Inferior parietal cortex (tissue), 1 donor: ENCODE measurements around the gene LRMDA.

Experiments used
- DNase-seq: peaks from one replicate; pipeline ENCODE4 v3.0.0-alpha.2; 2016; ENCODE audit errors: extremely low spot score

LRMDA gene

GRCh38 chr10:75541411-75541810 lies 110.0 kb downstream of the LRMDA start:
- DNase-seq: no peak

DNA sequence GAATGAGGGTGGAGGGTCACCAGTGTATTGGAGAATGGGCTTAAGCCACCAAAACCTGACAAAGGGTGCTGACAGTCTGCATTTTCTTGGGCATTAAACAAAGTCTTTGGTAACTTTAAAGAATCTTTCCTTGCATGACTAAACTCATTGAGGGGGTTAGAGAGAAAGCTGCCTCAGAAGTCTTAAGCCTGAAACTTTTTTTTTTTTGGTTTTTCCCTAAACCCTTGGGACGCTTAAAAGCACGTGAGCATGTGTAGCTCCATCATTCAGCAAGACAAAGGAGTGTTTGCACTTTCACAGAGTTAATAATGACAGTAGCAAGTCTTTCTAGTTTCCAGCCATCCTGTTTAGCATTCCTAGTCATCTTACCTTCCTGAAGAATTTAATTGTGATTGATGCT lies 110.7 kb downstream of the LRMDA start:
- DNase-seq: no peak

DNA sequence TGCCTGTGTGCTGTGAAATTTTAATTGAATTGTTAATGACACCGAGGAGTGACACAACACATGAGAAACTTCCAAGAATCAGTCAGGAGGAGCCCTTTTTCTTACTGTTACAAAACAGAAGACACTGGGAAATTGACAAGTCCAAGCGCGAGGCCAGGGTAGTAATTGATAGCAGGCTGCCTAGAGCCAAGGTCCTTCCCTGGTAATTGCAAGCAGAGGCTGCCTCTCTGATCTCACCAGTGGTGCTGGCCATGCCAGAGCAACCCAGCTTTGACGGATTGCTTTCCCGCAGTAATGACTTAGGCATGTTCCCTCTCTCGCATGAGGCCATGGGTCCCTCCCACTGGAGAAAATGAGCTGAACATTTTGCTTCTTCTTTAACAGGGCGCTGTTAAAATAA lies 111.5 kb downstream of the LRMDA start:
- DNase-seq: no peak

DNA sequence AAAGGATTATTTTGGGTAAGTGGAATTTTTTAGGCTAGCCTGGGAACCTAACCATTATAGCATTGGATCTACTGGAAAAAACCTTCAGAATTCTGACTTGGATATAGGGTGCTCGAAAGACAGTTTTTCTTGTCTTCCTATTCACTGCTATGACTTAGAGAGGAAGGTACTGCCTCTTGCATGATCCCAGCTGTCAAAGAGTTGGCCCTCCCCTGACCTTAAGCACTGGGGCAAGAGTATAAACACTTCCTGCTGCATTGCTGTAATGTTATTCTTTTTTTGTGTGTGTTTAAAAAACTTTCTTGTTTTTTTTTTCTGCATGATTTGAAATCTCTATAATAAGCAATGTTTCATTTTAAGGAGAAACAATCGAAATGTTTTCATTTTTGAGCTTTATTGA lies 113.0 kb downstream of the LRMDA start:
- DNase-seq: no peak

GRCh38 chr10:75544993-75545706 lies 113.7 kb downstream of the LRMDA start:
- no peak for DNase-seq

- no peak for DNase-seq
Observed at GRCh38 chr10:75546004-75546403, 114.6 kb downstream of the LRMDA start.

DNA sequence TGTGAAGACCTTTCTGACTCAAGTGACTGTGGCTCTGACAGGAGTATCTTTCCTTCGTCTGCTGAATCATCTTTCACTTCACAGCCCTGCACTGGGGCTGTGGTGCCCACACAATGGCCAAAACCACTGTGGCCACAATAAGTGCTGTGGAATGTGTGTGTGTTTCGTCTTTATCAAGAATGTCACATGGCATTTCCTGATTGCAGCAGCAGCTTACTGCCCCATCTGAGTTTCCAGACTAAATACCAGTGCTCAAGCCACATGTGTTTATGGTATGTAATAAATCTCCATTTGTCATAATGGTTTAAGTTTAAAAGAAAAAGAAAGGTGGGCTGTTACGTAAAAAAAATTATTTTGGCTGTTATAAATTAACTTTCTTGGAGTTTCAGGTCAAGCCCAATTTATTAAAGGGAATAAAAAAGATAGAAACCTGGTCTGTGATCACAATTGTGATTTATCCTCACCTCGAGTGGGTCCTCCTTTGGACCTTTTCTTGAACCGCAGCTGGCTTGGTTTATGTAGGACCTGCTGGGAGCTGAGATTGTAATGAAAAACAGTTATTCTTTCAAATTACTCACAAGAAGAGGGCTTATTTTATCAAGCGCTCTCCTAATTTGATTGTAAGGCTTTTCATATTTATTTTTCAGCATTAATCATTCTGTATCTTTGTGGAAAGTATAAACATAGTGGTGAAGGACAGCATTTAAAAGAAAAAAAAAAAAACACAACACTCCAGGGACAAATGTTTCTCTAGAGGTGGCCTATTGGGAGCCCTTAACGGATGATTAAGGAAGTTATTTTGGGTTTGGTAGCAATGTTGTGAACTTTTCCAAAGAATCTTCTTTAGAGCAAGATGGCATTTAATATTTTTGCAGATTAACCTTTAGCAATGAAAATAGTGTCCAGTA lies 116.2 kb downstream of the LRMDA start:
- DNase-seq: no peak

- DNase-seq: no peak
Observed at GRCh38 chr10:75548356-75548755, 116.9 kb downstream of the LRMDA start.

DNA sequence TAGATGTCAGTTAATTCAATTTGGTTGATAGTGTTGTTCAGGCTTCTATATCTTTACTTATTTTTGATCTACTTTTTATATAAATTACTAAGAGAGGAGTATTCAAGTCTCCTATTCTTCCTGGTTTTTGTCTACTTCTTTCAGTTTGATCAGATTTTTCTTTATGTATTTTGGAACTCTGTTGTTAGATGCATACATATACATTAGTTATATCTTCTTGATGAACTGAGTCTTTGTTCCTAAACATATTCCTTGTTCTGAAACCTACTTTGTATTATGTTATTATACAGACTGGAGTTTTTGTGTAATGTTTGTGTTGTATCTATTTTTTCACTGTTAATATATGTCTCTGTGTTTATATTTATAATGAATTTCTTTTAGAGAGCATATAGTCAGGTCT lies 118.8 kb downstream of the LRMDA start:
- no peak for DNase-seq

DNA sequence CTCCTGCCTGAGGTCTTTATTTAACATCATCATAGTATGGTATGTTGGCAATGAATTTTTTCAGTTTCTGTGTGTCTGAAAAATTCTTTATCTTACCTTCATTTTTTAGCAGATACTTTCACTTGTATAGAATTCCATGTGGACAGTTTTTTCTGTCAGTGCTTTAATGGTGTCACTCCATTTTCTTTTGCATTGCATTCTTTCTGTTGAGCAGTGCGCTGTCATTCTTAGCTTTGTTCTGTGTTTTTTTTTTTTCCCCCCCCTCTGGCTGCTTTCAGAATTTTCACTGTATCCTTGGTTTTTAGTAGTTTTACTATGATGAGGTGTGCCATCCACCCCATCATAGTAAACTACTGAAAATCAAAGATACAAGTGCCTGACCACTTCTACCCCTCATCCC lies 120.7 kb downstream of the LRMDA start:
- DNase-seq: no peak

DNA sequence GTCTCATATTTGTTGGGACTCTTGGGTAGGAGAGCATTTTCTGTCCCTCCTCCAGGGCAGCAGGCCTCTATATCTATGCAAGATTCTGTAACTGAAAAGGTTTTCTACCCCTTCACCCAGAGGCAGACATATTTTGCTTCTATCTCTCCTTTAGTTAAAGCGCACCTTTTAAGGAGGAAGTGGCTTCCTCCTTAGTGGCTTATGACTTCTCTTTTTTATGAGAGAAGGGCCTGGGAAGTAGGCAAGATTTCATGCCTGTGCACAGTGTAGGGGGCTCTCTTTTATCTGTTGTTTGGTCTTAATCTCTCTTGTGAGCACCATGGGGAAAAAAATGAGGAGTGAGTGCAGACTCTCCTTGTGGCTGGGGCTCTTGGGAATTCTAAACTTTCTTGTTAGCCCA lies 122.1 kb downstream of the LRMDA start:
- no peak for DNase-seq

DNA sequence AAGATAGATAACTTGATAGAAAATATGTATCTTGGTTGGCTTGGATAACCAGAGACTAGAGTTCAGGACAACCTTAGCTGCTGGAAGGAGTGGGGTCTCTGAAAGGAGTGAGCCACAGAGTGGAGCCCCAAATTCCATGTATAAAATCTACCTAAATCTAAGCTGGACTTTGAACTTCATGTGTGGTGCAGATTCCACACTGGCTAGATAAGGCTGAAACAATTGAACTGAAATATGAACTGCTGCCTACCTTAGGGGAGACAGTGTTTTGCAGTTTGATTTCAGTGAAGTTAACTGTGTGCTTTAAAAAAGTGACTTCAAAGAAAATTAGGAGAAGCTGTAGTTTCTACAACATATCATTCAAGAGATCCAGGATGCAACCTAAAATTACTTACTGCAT lies 123.9 kb downstream of the LRMDA start:
- no peak for DNase-seq

DNA sequence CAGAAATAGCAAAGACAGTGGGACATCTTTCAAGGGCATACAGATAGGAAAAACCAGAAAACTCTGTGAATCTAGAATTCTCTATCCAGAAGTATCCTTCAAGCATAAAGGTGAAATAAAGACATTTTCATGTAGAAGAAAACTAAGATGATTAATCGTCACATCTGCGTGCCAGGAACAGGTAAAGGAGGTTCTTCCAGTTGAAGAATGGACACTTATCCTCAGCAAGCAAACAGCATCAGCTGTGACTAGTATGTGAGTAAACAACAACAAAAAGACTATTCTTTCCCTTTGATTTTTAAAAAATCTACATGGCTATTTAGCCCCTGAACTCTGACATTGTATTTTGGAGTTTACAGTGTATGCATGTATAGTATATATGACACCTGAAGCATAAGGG lies 124.9 kb downstream of the LRMDA start:
- DNase-seq: no peak

DNA sequence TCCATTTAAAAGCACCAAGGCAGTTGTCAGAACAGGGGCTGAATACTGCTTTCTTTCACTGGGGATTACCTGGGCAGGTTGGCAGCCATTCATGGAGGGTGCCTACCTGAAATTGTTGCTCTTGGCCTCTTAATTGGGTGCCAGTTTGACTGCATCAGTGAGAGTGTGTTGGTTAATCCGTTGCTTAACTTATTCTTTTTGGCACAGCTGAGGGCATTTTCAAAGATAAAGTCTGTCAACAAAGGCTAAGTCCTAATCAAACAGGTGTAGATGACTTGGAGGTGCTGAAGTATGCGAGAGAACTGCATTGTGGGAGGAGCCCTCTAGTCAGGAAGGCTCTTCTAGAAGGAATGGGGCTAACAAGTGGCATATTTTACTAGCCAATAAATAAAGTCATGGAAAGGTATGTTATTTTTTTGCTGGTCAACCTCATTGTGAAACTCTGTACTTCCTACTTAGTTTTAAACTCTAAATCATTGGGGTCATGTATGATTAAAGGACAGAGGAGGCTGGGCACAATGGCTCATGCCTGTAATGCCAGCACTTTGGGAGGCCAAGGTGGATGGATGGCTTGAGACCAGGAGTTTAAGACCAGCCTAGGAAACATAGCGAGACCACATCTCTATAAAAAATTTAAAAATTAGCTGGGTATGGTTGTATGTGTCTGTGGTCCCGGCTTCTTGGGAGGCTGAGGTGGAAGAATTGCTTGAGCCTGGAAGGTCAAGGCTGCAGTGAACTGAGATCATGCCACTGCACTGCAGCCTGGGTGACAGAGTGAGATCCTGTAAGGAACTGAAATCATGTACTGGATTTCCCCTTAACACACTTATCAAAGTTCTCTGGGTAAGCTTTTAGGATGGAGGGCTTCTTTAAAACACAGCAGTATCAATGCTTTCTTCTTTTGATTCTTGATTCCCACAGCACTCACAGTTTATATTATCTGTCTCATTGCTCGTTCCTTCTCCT lies 134.1 kb downstream of the LRMDA start:
- no peak for DNase-seq

GRCh38 chr10:75568450-75569130 lies 137.2 kb downstream of the LRMDA start:
- DNase-seq: no peak

DNA sequence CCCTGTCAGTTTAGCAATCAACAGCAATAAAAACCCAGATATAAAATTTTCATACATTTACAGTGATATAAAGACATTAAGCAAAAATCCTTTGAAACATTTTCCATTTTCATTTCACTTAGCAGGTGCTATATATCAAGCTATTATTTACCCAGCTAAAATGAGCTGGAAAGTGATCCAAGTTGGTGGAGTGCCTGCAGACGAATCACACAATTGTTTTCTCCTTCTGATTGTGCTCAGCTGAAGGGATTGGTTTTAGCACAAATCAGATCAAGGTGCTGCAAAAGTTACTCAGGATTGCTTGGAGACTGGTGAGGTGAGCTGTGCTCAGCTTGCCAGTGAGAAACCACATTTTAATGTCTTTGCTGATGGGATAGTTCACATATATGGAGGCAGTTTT lies 138.1 kb downstream of the LRMDA start:
- no peak for DNase-seq

DNA sequence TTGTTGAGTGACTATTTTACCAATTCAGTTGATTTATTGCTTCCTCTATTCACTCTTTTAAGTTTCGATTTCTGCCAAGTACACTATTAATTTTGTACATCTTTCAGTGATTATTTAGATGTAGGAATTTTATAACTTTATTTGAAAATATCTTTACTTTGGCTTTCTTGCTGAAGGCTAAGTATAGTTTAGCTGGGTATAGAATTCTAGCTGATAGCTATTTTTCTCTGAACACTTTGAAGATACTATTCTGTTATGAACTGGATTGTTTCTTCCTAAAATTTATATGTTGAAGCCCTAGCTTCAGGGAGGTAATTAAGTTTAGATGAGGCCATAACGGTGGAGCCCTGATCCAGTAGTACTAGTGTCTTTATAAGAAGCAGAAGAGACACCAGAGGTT lies 141.1 kb downstream of the LRMDA start:
- no peak for DNase-seq

DNA sequence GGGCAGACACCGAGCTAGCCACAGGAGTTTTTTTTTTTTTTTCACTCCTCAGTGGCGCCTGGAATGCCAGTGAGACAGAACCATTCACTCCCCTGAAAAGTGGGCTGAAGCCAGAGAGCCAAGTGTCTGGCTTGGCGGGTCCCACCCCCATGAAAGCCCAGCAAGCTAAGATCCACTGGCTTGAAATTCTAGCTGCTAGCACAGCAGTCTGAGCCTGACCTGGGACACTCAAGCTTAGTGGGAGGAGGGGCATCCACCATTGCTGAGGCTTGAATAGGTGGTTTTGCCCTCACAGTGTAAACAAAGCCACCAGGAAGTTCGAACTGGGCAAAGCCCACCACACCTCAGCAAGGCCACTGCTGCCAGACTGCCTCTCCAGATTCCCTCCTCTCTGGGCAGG lies 144.5 kb downstream of the LRMDA start:
- no peak for DNase-seq

GRCh38 chr10:75582102-75582501 lies 150.7 kb downstream of the LRMDA start:
- DNase-seq: no peak

- DNase-seq: no peak
Observed at GRCh38 chr10:75585294-75585693, 153.9 kb downstream of the LRMDA start.

DNA sequence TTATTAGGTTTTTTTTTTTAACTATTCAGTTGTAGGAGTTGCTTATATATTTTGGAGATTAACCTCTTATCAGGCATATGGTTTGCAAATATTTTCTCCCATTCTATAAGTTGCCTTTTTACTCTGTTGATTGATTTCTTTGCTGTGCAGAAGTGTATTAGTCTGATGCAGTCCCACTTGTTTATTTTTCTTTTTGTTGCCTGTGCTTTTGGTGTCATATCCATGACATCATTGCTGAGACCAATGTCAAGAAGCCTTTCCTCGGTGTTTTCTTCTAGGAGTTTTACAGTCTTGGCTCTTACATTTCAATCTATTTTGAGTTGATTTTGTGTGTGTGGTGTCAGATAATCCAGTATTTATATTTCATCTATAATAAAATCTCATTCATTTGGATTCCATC lies 155.4 kb downstream of the LRMDA start:
- no peak for DNase-seq
